HUES6 (cell line): ENCODE measurements around the gene HMGCL.
"Not testable (repeated sequence)": the region's sequence is repeated elsewhere in the genome, so short reads cannot be mapped to it uniquely, and the experiment has no call there.

ENCODE experiments used
- H3K27ac ChIP-seq: 2 replicates; pipeline ENCODE4 v1.7.0; 2013; ENCODE audit warnings: low read depth, mild to moderate bottlenecking, low read length, inconsistent platforms
- H3K27me3 ChIP-seq: 2 replicates; pipeline ENCODE4 v1.6.1; 2013; ENCODE audit warnings: low read length; ENCODE audit not compliant: control insufficient read depth, insufficient read depth
- H3K36me3 ChIP-seq: 2 replicates; pipeline ENCODE4 v1.6.1; 2013; ENCODE audit warnings: low read length; ENCODE audit not compliant: control insufficient read depth, insufficient read depth
- H3K4me1 ChIP-seq: 2 replicates; pipeline ENCODE4 v1.6.1; 2013; ENCODE audit warnings: low read length; ENCODE audit not compliant: control insufficient read depth, insufficient read depth
- H3K4me3 ChIP-seq: 2 replicates; pipeline ENCODE4 v1.5.1; 2013; ENCODE audit warnings: low read depth, low read length
- H3K9ac ChIP-seq: one replicate; pipeline ENCODE4 v1.6.1; 2013; ENCODE audit warnings: mild to moderate bottlenecking, low read length
- H3K9me3 ChIP-seq: 2 replicates; pipeline ENCODE4 v1.6.1; 2013; ENCODE audit warnings: low read depth, low read length; ENCODE audit not compliant: control insufficient read depth, insufficient read depth

HMGCL gene

GRCh38 chr1:23806280-23806679 is 18.9 kb downstream of the HMGCL start:
- Histone ChIP-seq H3K9ac (no peak overlapping the region), H3K36me3 (peaks cover 5% of the 10 kb centered on the region), H3K4me1 (0 out of 2 replicates have a peak, but pooled peaks cover 4% of the 10 kb centered on the region), H3K27ac (no peak overlapping the region), H3K27me3 (peaks cover 8% of the 10 kb centered on the region; the same call in 1 of the 2 replicates), H3K4me3 (no peak overlapping the region), H3K9me3 (no peaks in the 10 kb centered on the region)

- Histone ChIP-seq H3K9me3 (no peaks in the 10 kb centered on the region), H3K4me3 (no peak overlapping the region), H3K36me3 (peaks cover 5% of the 10 kb centered on the region), H3K27ac (no peak overlapping the region), H3K27me3 (peaks cover 8% of the 10 kb centered on the region; the same call in 1 of the 2 replicates), H3K9ac (no peak overlapping the region), H3K4me1 (no peaks in the 10 kb centered on the region)
These were observed 20.2 kb downstream of the HMGCL start for GRCh38 chr1:23805025-23805424.

- Histone ChIP-seq H3K36me3 (peaks cover 5% of the 10 kb centered on the region), H3K27me3 (peaks cover 8% of the 10 kb centered on the region; the same call in 1 of the 2 replicates), H3K27ac (no peak overlapping the region), H3K4me1 (peaks cover under 1% of the 10 kb centered on the region), H3K9ac (no peak overlapping the region), H3K4me3 (no peak overlapping the region), H3K9me3 (no peaks in the 10 kb centered on the region)
These were observed 20.9 kb downstream of the HMGCL start for GRCh38 chr1:23804183-23804835.

GRCh38 chr1:23803674-23804073 is 21.6 kb downstream of the HMGCL start:
- Histone ChIP-seq H3K9me3 (no peaks in the 10 kb centered on the region), H3K9ac (no peak overlapping the region), H3K4me3 (no peak overlapping the region), H3K36me3 (peaks cover 10% of the 10 kb centered on the region), H3K27me3 (peaks cover 8% of the 10 kb centered on the region; the same call in 1 of the 2 replicates), H3K27ac (no peak overlapping the region), H3K4me1 (peaks cover 7% of the 10 kb centered on the region)

GRCh38 chr1:23802809-23803342 is 22.4 kb downstream of the HMGCL start:
- not testable (repeated sequence) for H3K4me1 ChIP-seq, H3K9me3 ChIP-seq, H3K27ac ChIP-seq, H3K9ac ChIP-seq, H3K4me3 ChIP-seq, H3K27me3 ChIP-seq
- H3K36me3 ChIP-seq, result peaks cover 13% of the 10 kb centered on the region

- no peak overlapping the region for H3K9ac ChIP-seq
- peaks cover 8% of the 10 kb centered on the region; the same call in 1 of the 2 replicates for H3K27me3 ChIP-seq
- no peaks in the 10 kb centered on the region for H3K9me3 ChIP-seq
- peaks cover 7% of the 10 kb centered on the region for H3K4me1 ChIP-seq
- no peak overlapping the region for H3K27ac ChIP-seq
- H3K36me3 ChIP-seq, result peaks cover 21% of the 10 kb centered on the region
- H3K4me3 ChIP-seq, result peak overlapping the region; percentile 74; the same call in 1 of the 2 replicates
These were observed 23.4 kb downstream of the HMGCL start for GRCh38 chr1:23801876-23802275.

GRCh38 chr1:23801338-23801748 is 23.9 kb downstream of the HMGCL start:
- peak overlapping the region; percentile 52 for H3K9ac ChIP-seq
- peak overlapping the region; percentile 74 for H3K4me3 ChIP-seq
- no peak overlapping the region for H3K27ac ChIP-seq
- H3K9me3 ChIP-seq, result no peaks in the 10 kb centered on the region
- H3K36me3 ChIP-seq, result peaks cover 27% of the 10 kb centered on the region
- H3K27me3 ChIP-seq, result peaks cover 8% of the 10 kb centered on the region; the same call in 1 of the 2 replicates
- H3K4me1 ChIP-seq, result peaks cover 7% of the 10 kb centered on the region

- peak within 1 kb of the TSS; percentile 39; the same call in 1 of the 2 replicates for H3K27ac ChIP-seq
- H3K27me3 ChIP-seq, result peaks cover 8% of the 10 kb centered on the region; the same call in 1 of the 2 replicates
- H3K9ac ChIP-seq, result peak within 1 kb of the TSS; percentile 90
- peaks cover 32% of the 10 kb centered on the region for H3K36me3 ChIP-seq
- H3K9me3 ChIP-seq, result no peaks in the 10 kb centered on the region
- H3K4me3 ChIP-seq, result peak within 1 kb of the TSS; percentile 74
- H3K4me1 ChIP-seq, result peaks cover 7% of the 10 kb centered on the region
These were observed 24.6 kb downstream of the HMGCL start, which contains the start of gene GALE for GRCh38 chr1:23800400-23801337. GALE (minus strand) TSS chr1:23800754; CDS start chr1:23799007, 1,747 bp downstream.

GRCh38 chr1:23799570-23800399 is 25.4 kb downstream of the HMGCL start:
- H3K4me1 ChIP-seq, result peaks cover 7% of the 10 kb centered on the region
- H3K4me3 ChIP-seq, result peak overlapping the region; percentile 74
- peak overlapping the region; percentile 90 for H3K9ac ChIP-seq
- peaks cover 36% of the 10 kb centered on the region for H3K36me3 ChIP-seq
- peaks cover 8% of the 10 kb centered on the region; the same call in 1 of the 2 replicates for H3K27me3 ChIP-seq
- H3K27ac ChIP-seq, result peak overlapping the region; percentile 39; the same call in 1 of the 2 replicates
- H3K9me3 ChIP-seq, result no peaks in the 10 kb centered on the region

- Histone ChIP-seq H3K4me1 (peaks cover 7% of the 10 kb centered on the region), H3K27me3 (peaks cover 8% of the 10 kb centered on the region; the same call in 1 of the 2 replicates), H3K27ac (peak overlapping the region; percentile 39; the same call in 1 of the 2 replicates), H3K9me3 (no peaks in the 10 kb centered on the region), H3K4me3 (peak overlapping the region; percentile 74), H3K36me3 (peaks cover 40% of the 10 kb centered on the region), H3K9ac (peak overlapping the region; percentile 90)
These were observed 26.0 kb downstream of the HMGCL start for GRCh38 chr1:23799255-23799569.
